ENCODE results near the gene THBS2.
"Not testable (repeated sequence)": the region's sequence is repeated elsewhere in the genome, so short reads cannot be mapped to it uniquely, and the experiment has no call there.

Gene THBS2

GRCh38 chr6:169201985-169202384 is 51.7 kb downstream of the THBS2 start:
- Histone ChIP-seq H3K4me3 (ENCODE audit: severe bottlenecking) (no peak overlapping the region), H3K27me3 (ENCODE audit: insufficient read depth, poor library complexity, severe bottlenecking) (no peaks in the 10 kb centered on the region), H3K4me1 (ENCODE audit: insufficient read depth, poor library complexity, severe bottlenecking) (no peaks in the 10 kb centered on the region), H3K27ac (ENCODE audit: poor library complexity, severe bottlenecking) (no peak overlapping the region), H3K9me3 (ENCODE audit: severe bottlenecking) (no peaks in the 10 kb centered on the region), H3K36me3 (ENCODE audit: low read depth) (no peaks in the 10 kb centered on the region)
- ATAC-seq (ENCODE audit: low read depth) (no peak), DNase-seq (ENCODE audit: low spot score) (no peak)
- no peak for TF ChIP-seq CTCF (IDR thresholded peaks at IDR 0.05; ENCODE audit: poor library complexity, severe bottlenecking)

DNA sequence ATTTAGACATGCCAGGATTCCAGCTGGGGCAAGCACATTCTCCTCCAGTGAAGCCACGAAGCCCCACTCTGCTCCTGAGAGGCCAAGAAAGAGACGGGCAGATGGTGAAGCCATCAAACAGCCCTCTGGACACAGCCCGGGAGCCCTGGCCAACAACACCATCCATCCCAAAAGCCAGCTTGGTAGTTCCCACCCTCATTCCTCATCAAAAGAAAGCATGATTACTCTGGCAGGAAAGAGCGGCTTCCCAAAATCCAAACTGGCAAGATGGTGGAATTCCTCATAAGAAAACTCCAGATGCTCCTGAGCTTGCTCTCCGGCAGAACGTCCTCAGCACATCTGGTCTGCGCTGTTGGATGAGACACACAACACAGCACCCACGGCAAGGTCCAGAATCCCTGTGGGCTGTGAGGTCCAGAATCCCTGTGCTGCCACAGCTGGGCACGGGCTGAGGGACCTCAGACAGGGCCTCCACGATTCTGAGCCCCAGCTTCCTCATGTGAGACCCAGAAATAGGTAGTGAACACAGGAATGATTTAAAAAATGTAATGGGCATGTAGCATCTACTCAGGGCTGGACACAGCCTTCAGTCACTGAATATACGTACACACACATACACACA is 52.6 kb downstream of the THBS2 start:
- no peak overlapping the region for H3K4me3 ChIP-seq (ENCODE audit: severe bottlenecking)
- no peak for DNase-seq (ENCODE audit: low spot score)
- ATAC-seq (ENCODE audit: low read depth) = no peak
- no peaks in the 10 kb centered on the region for H3K27me3 ChIP-seq (ENCODE audit: insufficient read depth, poor library complexity, severe bottlenecking)
- no peaks in the 10 kb centered on the region for H3K9me3 ChIP-seq (ENCODE audit: severe bottlenecking)
- no peaks in the 10 kb centered on the region for H3K4me1 ChIP-seq (ENCODE audit: insufficient read depth, poor library complexity, severe bottlenecking)
- H3K36me3 ChIP-seq (ENCODE audit: low read depth) = no peaks in the 10 kb centered on the region
- TF ChIP-seq CTCF (IDR thresholded peaks at IDR 0.05; ENCODE audit: poor library complexity, severe bottlenecking) = no peak
- no peak overlapping the region for H3K27ac ChIP-seq (ENCODE audit: poor library complexity, severe bottlenecking)

DNA sequence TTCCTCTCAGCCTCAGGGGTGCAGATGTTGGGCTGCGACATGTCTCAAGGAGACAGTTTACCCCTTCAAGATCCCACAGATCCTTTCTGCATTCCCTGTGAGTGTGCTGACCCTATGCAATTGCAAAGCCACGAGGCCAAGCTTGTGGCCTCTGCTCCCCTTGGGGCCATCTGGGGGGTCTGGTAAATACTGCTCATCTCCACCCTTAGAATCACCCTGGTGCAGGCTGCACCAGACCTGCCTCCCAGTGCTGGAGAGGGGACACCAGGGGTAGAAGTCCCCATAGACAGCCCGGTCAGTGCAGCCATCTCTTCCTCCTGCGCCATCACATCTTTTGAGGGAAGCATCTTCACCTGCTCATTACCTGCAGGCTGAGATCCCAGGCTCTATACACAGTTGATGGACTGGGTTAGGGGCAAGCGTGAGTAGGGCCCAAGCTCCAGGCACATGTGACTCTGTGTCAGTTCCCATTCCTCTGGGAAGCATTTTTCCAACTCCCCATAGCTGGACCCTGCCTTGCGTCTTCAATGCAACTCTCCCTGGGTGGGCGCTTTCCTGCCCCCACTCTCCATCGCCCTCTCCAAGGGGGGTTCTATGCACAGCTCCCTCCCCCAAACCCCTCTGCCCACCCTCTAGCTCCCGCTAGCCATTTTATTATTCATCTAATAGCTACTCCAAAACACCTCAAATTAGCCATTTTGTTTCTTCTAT is 53.9 kb downstream of the THBS2 start:
- no peak for DNase-seq (ENCODE audit: low spot score)
- H3K36me3 ChIP-seq (ENCODE audit: low read depth) = no peaks in the 10 kb centered on the region
- no peak overlapping the region for H3K4me3 ChIP-seq (ENCODE audit: severe bottlenecking)
- H3K27me3 ChIP-seq (ENCODE audit: insufficient read depth, poor library complexity, severe bottlenecking) = no peaks in the 10 kb centered on the region
- no peaks in the 10 kb centered on the region for H3K9me3 ChIP-seq (ENCODE audit: severe bottlenecking)
- ATAC-seq (ENCODE audit: low read depth) = no peak
- H3K27ac ChIP-seq (ENCODE audit: poor library complexity, severe bottlenecking) = no peak overlapping the region
- H3K4me1 ChIP-seq (ENCODE audit: insufficient read depth, poor library complexity, severe bottlenecking) = no peaks in the 10 kb centered on the region
- TF ChIP-seq CTCF (IDR thresholded peaks at IDR 0.05; ENCODE audit: poor library complexity, severe bottlenecking) = no peak

- DNase-seq (ENCODE audit: low spot score) (no peak), ATAC-seq (ENCODE audit: low read depth) (no peak)
- H3K4me1 ChIP-seq (ENCODE audit: insufficient read depth, poor library complexity, severe bottlenecking) = no peaks in the 10 kb centered on the region
- no peak overlapping the region for H3K27ac ChIP-seq (ENCODE audit: poor library complexity, severe bottlenecking)
- no peak for TF ChIP-seq CTCF (IDR thresholded peaks at IDR 0.05; ENCODE audit: poor library complexity, severe bottlenecking)
- H3K9me3 ChIP-seq (ENCODE audit: severe bottlenecking) = no peaks in the 10 kb centered on the region
- H3K36me3 ChIP-seq (ENCODE audit: low read depth) = no peaks in the 10 kb centered on the region
- H3K27me3 ChIP-seq (ENCODE audit: insufficient read depth, poor library complexity, severe bottlenecking) = no peaks in the 10 kb centered on the region
- H3K4me3 ChIP-seq (ENCODE audit: severe bottlenecking) = no peak overlapping the region
Measured at GRCh38 chr6:169198885-169199284, 54.8 kb downstream of the THBS2 start.

- not testable (repeated sequence) for H3K36me3 ChIP-seq (ENCODE audit: low read depth); H3K4me1 ChIP-seq (ENCODE audit: insufficient read depth, poor library complexity, severe bottlenecking); H3K27ac ChIP-seq (ENCODE audit: poor library complexity, severe bottlenecking); H3K9me3 ChIP-seq (ENCODE audit: severe bottlenecking); ATAC-seq (ENCODE audit: low read depth); H3K27me3 ChIP-seq (ENCODE audit: insufficient read depth, poor library complexity, severe bottlenecking); H3K4me3 ChIP-seq (ENCODE audit: severe bottlenecking); DNase-seq (ENCODE audit: low spot score)
Measured at GRCh38 chr6:169197929-169198328, 55.7 kb downstream of the THBS2 start.

- not testable (repeated sequence) for H3K36me3 ChIP-seq (ENCODE audit: low read depth); H3K4me1 ChIP-seq (ENCODE audit: insufficient read depth, poor library complexity, severe bottlenecking); H3K27me3 ChIP-seq (ENCODE audit: insufficient read depth, poor library complexity, severe bottlenecking); DNase-seq (ENCODE audit: low spot score); H3K9me3 ChIP-seq (ENCODE audit: severe bottlenecking); H3K27ac ChIP-seq (ENCODE audit: poor library complexity, severe bottlenecking); ATAC-seq (ENCODE audit: low read depth); H3K4me3 ChIP-seq (ENCODE audit: severe bottlenecking)
Measured at GRCh38 chr6:169196279-169196678, 57.4 kb downstream of the THBS2 start.

Data from RWPE2 (cell line).